Activated CD8-positive, alpha-beta T cell treated with anti-CD3 and anti-CD28 coated beads, Interleukin-2, amount 10 ng/mL, durations not matched to agents 7 days and 5 days (primary cell): ENCODE data around the gene HRH3. TPM values are rescaled to one million over a fixed set of nuclear protein-coding genes. Genes with fewer than 3 reads are reported as not detected.

Experiments
- ATAC-seq: fragments of 150-1000 bp; cut with Tn5 transposase; one replicate; pipeline ENCODE4 v1.10.0; 2021; ENCODE audit warnings: moderate library complexity
- CTCF ChIA-PET: fragments of 350-600 bp; sonication (Branson Sonifier 250); formaldehyde crosslinking; loops from one replicate; lab custom pipeline; 2021; ENCODE audit warnings: antibody characterized with exemption; lab: Charles Lee
- POLR2A ChIA-PET: fragments of 350-600 bp; sonication (Branson Sonifier 250); formaldehyde crosslinking; loops from one replicate; lab custom pipeline; 2021; ENCODE audit warnings: antibody characterized with exemption; lab: Charles Lee
- DNase-seq: peaks from one replicate; pipeline ENCODE4 v3.0.0-alpha.2; 2020
- H3K27ac Mint-ChIP-seq: one replicate; pipeline ENCODE4 v1.8.0; 2021; ENCODE audit warnings: mild to moderate bottlenecking, mixed read lengths
- H3K27me3 Mint-ChIP-seq: one replicate; pipeline ENCODE4 v1.8.0; 2021; ENCODE audit warnings: low read depth, mixed read lengths
- H3K36me3 Mint-ChIP-seq: one replicate; pipeline ENCODE4 v1.8.0; 2021; ENCODE audit warnings: low read depth, mixed read lengths
- H3K4me1 Mint-ChIP-seq: one replicate; pipeline ENCODE4 v1.8.0; 2021; ENCODE audit warnings: low read depth, mixed read lengths
- H3K4me3 Mint-ChIP-seq: one replicate; pipeline ENCODE4 v1.8.0; 2021; ENCODE audit warnings: mild to moderate bottlenecking, mixed read lengths
- H3K9me3 Mint-ChIP-seq: one replicate; pipeline ENCODE4 v1.8.0; 2022; ENCODE audit warnings: mixed read lengths; ENCODE audit not compliant: insufficient read depth
- total RNA-seq, 2 experiments: library from RNA; stranded (reverse); gene quantifications; one replicate each; pipeline ENCODE4 v1.2.3, GENCODE V29; 2021

HRH3 gene
- total RNA-seq, 2 experiments from 2014 or later, result not detected

GRCh38 chr20:62226707-62227590 lies 6.9 kb upstream of the HRH3 start:
- ChIA-PET POLR2A (no interaction called here), CTCF (no interaction called here)
- no peaks in the 10 kb centered on the region for H3K4me1 Mint-ChIP-seq
- no peak overlapping the region for H3K4me3 Mint-ChIP-seq
- no peak overlapping the region for H3K27ac Mint-ChIP-seq
- DNase-seq (no peak), ATAC-seq (no peak)
- no peaks in the 10 kb centered on the region for H3K36me3 Mint-ChIP-seq
- no peaks in the 10 kb centered on the region for H3K9me3 Mint-ChIP-seq
- H3K27me3 Mint-ChIP-seq, result no peaks in the 10 kb centered on the region

- no peaks in the 10 kb centered on the region for H3K9me3 Mint-ChIP-seq
- peaks cover 6% of the 10 kb centered on the region for H3K27me3 Mint-ChIP-seq
- H3K4me1 Mint-ChIP-seq, result peaks cover 1% of the 10 kb centered on the region
- H3K4me3 Mint-ChIP-seq, result no peak overlapping the region
- no peaks in the 10 kb centered on the region for H3K36me3 Mint-ChIP-seq
- DNase-seq, result no peak
- ATAC-seq, result no peak
- ChIA-PET CTCF (no interaction called here), POLR2A (no interaction called here)
- H3K27ac Mint-ChIP-seq, result no peak overlapping the region
Observed at GRCh38 chr20:62225820-62226635, 6.0 kb upstream of the HRH3 start.

- ATAC-seq, result no peak
- H3K9me3 Mint-ChIP-seq, result no peaks in the 10 kb centered on the region
- H3K4me3 Mint-ChIP-seq, result no peak overlapping the region
Observed at GRCh38 chr20:62225026-62225425, 4.9 kb upstream of the HRH3 start.

GRCh38 chr20:62224113-62224855 lies 4.2 kb upstream of the HRH3 start:
- CTCF ChIA-PET, result no interaction called here
- ATAC-seq (no peak), DNase-seq (no peak)
- POLR2A ChIA-PET, result no interaction called here
- H3K9me3 Mint-ChIP-seq, result no peaks in the 10 kb centered on the region
- H3K4me3 Mint-ChIP-seq, result no peak overlapping the region
- no peaks in the 10 kb centered on the region for H3K36me3 Mint-ChIP-seq
- peaks cover 2% of the 10 kb centered on the region for H3K4me1 Mint-ChIP-seq
- H3K27me3 Mint-ChIP-seq, result peaks cover 13% of the 10 kb centered on the region
- H3K27ac Mint-ChIP-seq, result no peak overlapping the region

More at GRCh38 chr20:62225026-62225425, 4.9 kb upstream of the HRH3 start:
- Mint-ChIP-seq H3K4me1 (peaks cover 2% of the 10 kb centered on the region), H3K27me3 (peaks cover 10% of the 10 kb centered on the region), H3K27ac (no peak overlapping the region), H3K36me3 (no peaks in the 10 kb centered on the region)
- DNase-seq, result no peak
- ChIA-PET POLR2A (no interaction called here), CTCF (no interaction called here)

- ChIA-PET CTCF (no interaction called here), POLR2A (no interaction called here)
- H3K9me3 Mint-ChIP-seq, result no peaks in the 10 kb centered on the region
- H3K4me1 Mint-ChIP-seq, result peaks cover 5% of the 10 kb centered on the region
- peaks cover 18% of the 10 kb centered on the region for H3K27me3 Mint-ChIP-seq
- ATAC-seq (no peak), DNase-seq (no peak)
- H3K4me3 Mint-ChIP-seq, result no peak overlapping the region
- no peaks in the 10 kb centered on the region for H3K36me3 Mint-ChIP-seq
- H3K27ac Mint-ChIP-seq, result no peak overlapping the region
Observed at GRCh38 chr20:62223571-62223970, 3.5 kb upstream of the HRH3 start.

GRCh38 chr20:62222972-62223371 lies 2.9 kb upstream of the HRH3 start:
- H3K9me3 Mint-ChIP-seq, result no peaks in the 10 kb centered on the region
- H3K27ac Mint-ChIP-seq, result no peak overlapping the region
- no peak overlapping the region for H3K4me3 Mint-ChIP-seq
- H3K36me3 Mint-ChIP-seq, result no peaks in the 10 kb centered on the region
- H3K27me3 Mint-ChIP-seq, result peaks cover 21% of the 10 kb centered on the region
- ATAC-seq, result no peak
- ChIA-PET POLR2A (no interaction called here), CTCF (no interaction called here)
- peaks cover 5% of the 10 kb centered on the region for H3K4me1 Mint-ChIP-seq
- no peak for DNase-seq

- ChIA-PET POLR2A (no interaction called here), CTCF (no interaction called here)
- Mint-ChIP-seq H3K36me3 (no peaks in the 10 kb centered on the region), H3K4me3 (no peak overlapping the region), H3K4me1 (peaks cover 5% of the 10 kb centered on the region), H3K27me3 (peaks cover 21% of the 10 kb centered on the region), H3K9me3 (no peaks in the 10 kb centered on the region), H3K27ac (no peak overlapping the region)
- no peak for ATAC-seq
- no peak for DNase-seq
Observed at GRCh38 chr20:62222266-62222850, 2.3 kb upstream of the HRH3 start.

GRCh38 chr20:62220666-62221568 lies 839 bp upstream of the HRH3 start:
- ATAC-seq (no peak), DNase-seq (no peak)
- Mint-ChIP-seq H3K27me3 (peaks cover 21% of the 10 kb centered on the region), H3K36me3 (no peaks in the 10 kb centered on the region), H3K9me3 (no peaks in the 10 kb centered on the region), H3K4me1 (peaks cover 5% of the 10 kb centered on the region), H3K27ac (no peak overlapping the region), H3K4me3 (no peak overlapping the region)
- POLR2A ChIA-PET, result no interaction called here
- CTCF ChIA-PET, result no interaction called here

GRCh38 chr20:62219101-62219991 lies 732 bp downstream of the HRH3 start:
- peak; percentile 36 for ATAC-seq
- Mint-ChIP-seq H3K4me3 (no peak overlapping the region), H3K36me3 (no peaks in the 10 kb centered on the region), H3K9me3 (no peaks in the 10 kb centered on the region), H3K27ac (no peak overlapping the region), H3K27me3 (peaks cover 21% of the 10 kb centered on the region), H3K4me1 (peaks cover 5% of the 10 kb centered on the region)
- CTCF ChIA-PET, result no interaction called here
- POLR2A ChIA-PET, result no interaction called here
- no peak for DNase-seq
